ENCODE measurements around the gene SPPL3. TPM values are rescaled to one million over a fixed set of nuclear protein-coding genes. Genes with fewer than 3 reads are reported as not detected.
"Not testable (repeated sequence)": the region's sequence is repeated elsewhere in the genome, so short reads cannot be mapped to it uniquely, and the experiment has no call there.

Gene SPPL3
- polyA plus RNA-seq, 1 experiment: 22.1 TPM

DNA sequence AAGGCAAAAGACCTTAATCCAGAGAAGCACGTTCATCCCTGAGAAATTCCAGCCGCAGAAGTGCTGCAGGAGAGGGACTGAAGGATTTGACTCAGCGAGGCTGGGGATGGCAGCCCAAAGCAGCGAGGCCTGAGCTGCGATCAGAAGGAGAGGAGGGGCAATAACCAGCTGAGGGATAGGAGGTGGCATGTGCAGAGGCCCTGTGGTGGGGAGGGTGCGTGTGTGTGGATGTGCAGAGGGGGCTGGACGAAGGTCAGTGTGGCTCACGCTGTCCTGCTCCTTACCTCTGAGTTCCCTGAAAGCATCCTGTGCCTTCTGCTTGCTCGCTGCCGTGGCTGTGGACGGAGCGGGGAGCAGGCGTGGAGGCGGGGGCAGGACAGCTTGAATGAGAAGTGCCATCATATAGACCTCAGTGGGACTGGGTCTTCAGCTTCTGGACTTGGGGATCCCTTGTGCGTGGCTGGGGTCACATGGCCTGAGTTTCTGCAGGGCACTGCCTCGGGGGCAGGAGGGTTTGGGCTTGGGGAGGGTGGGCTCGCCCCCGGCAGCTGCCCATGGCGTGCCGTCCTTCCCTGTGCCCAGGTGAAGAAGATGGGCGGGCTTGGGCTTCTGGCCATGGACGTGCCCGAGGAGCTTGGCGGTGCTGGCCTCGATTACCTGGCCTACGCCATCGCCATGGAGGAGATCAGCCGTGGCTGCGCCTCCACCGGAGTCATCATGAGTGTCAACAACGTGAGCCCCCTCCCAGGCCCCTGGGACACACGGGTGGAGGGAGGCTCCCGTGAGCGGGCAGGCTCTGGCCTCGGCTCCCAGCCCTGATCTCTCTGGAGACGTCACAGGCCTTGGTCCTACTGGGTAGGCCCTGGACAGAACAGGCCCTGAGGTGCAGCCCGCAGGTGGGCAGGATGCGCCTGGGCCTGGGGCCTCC, 167.5 kb downstream of the SPPL3 start:
- H3K9me3 ChIP-seq (ENCODE audit: control insufficient read depth, insufficient read depth, low read length): no peaks in the 10 kb centered on the region; the same call in 1 of the 2 replicates
- no peak overlapping the region for H3K4me3 ChIP-seq (ENCODE audit: low read depth, low read length)
- no peak for TF ChIP-seq CTCF (IDR thresholded peaks at IDR 0.05; ENCODE audit: low read depth, low read length)
- CTCF ChIA-PET: interaction anchor here (1.5 kb wide), 1 partner anchor 235 kb away, joined by 3 read pairs; no protein-coding TSS in a partner anchor
- POLR2A ChIA-PET: interaction anchor here (0.6 kb wide), 1 partner anchor 9 kb away, joined by 3 read pairs; no protein-coding TSS in a partner anchor
- DNase-seq (ENCODE audit: low read depth, low spot score): no peak
- no peaks in the 10 kb centered on the region for H3K27me3 ChIP-seq (ENCODE audit: control insufficient read depth, insufficient read depth, low read length)
- H3K27ac ChIP-seq (ENCODE audit: low read depth, low read length): no peak overlapping the region

- no peak overlapping the region for H3K4me3 ChIP-seq (ENCODE audit: low read depth, low read length)
- H3K27ac ChIP-seq (ENCODE audit: low read depth, low read length): no peak overlapping the region
- no peak for DNase-seq (ENCODE audit: low read depth, low spot score)
- ChIA-PET POLR2A (no interaction called here), CTCF (interaction anchor here (0.7 to 1.5 kb wide), 2 partner anchors 236 to 1456 kb away, joined by 3 read pairs; no protein-coding TSS in a partner anchor)
- no peaks in the 10 kb centered on the region; the same call in 1 of the 2 replicates for H3K9me3 ChIP-seq (ENCODE audit: control insufficient read depth, insufficient read depth, low read length)
- no peaks in the 10 kb centered on the region for H3K27me3 ChIP-seq (ENCODE audit: control insufficient read depth, insufficient read depth, low read length)
- TF ChIP-seq CTCF (IDR thresholded peaks at IDR 0.05; ENCODE audit: low read depth, low read length): no peak
Measured at GRCh38 chr12:120735181-120735580, 169.0 kb downstream of the SPPL3 start.

- POLR2A ChIA-PET: no interaction called here
- DNase-seq (ENCODE audit: low read depth, low spot score): no peak
- H3K9me3 ChIP-seq (ENCODE audit: control insufficient read depth, insufficient read depth, low read length): no peaks in the 10 kb centered on the region; the same call in 1 of the 2 replicates
- no peak overlapping the region for H3K27ac ChIP-seq (ENCODE audit: low read depth, low read length)
- H3K27me3 ChIP-seq (ENCODE audit: control insufficient read depth, insufficient read depth, low read length): no peaks in the 10 kb centered on the region
- TF ChIP-seq CTCF (IDR thresholded peaks at IDR 0.05; ENCODE audit: low read depth, low read length): no peak
- CTCF ChIA-PET: no interaction called here
- no peak overlapping the region for H3K4me3 ChIP-seq (ENCODE audit: low read depth, low read length)
Measured at GRCh38 chr12:120734210-120734609, 169.9 kb downstream of the SPPL3 start.

GRCh38 chr12:120733574-120733973, 170.6 kb downstream of the SPPL3 start:
- Histone ChIP-seq H3K4me3 (ENCODE audit: low read depth, low read length) (no peak overlapping the region), H3K9me3 (ENCODE audit: control insufficient read depth, insufficient read depth, low read length) (no peaks in the 10 kb centered on the region; the same call in 1 of the 2 replicates), H3K27ac (ENCODE audit: low read depth, low read length) (no peak overlapping the region), H3K27me3 (ENCODE audit: control insufficient read depth, insufficient read depth, low read length) (no peaks in the 10 kb centered on the region)
- no peak for TF ChIP-seq CTCF (IDR thresholded peaks at IDR 0.05; ENCODE audit: low read depth, low read length)
- ChIA-PET CTCF (no interaction called here), POLR2A (interaction anchor here (0.5 kb wide), 1 partner anchor 537 kb away, joined by 3 read pairs; no protein-coding TSS in a partner anchor)
- DNase-seq (ENCODE audit: low read depth, low spot score): no peak

- H3K27me3 ChIP-seq (ENCODE audit: control insufficient read depth, insufficient read depth, low read length); H3K4me3 ChIP-seq (ENCODE audit: low read depth, low read length); DNase-seq (ENCODE audit: low read depth, low spot score); POLR2A ChIA-PET; H3K9me3 ChIP-seq (ENCODE audit: control insufficient read depth, insufficient read depth, low read length); CTCF ChIA-PET; H3K27ac ChIP-seq (ENCODE audit: low read depth, low read length): not testable (repeated sequence)
Measured at GRCh38 chr12:120732198-120732597, 172.0 kb downstream of the SPPL3 start.
